CD14-positive monocyte (primary cell): ENCODE data around the gene PDCD2L. TPM values are rescaled to one million over a fixed set of nuclear protein-coding genes. Genes with fewer than 3 reads are reported as not detected.

Experiments used
- DNase-seq, 3 donors: peaks; one replicate each; pipeline ENCODE4 v3.0.0-alpha.2; 2011 to 2022
- H2AFZ ChIP-seq: 2 replicates; pipeline ENCODE4 v1.6.0; 2012; ENCODE audit warnings: mild to moderate bottlenecking, low read depth, low read length, inconsistent platforms; ENCODE audit not compliant: insufficient read depth, poor library complexity, severe bottlenecking
- H3K27ac ChIP-seq, 2 donors: 1 replicate in 1 of 2; 2 replicates in 1 of 2; pipeline ENCODE4 v1.5.1; 2012 to 2013; ENCODE audit warnings: low read length in 2 of 2, control low read depth in 1 of 2, inconsistent platforms in 1 of 2, low read depth in 1 of 2, mild to moderate bottlenecking in 1 of 2
- H3K27me3 ChIP-seq, 2 donors: one replicate each; pipeline versions ENCODE4 v1.6.0 to v1.6.1; 2011 to 2013; ENCODE audit warnings: low read length in 2 of 2; ENCODE audit not compliant: control insufficient read depth in 2 of 2, insufficient read depth in 2 of 2
- H3K36me3 ChIP-seq, 2 donors: replicated peaks in 1 of 2; 1 replicate in 1 of 2; 2 replicates in 1 of 2; pipeline versions ENCODE4 v1.5.1 to v1.6.1; 2012 to 2013; ENCODE audit warnings: low read length in 2 of 2, control low read depth in 1 of 2, inconsistent platforms in 1 of 2, mild to moderate bottlenecking in 1 of 2; ENCODE audit not compliant: insufficient read depth in 2 of 2, control insufficient read depth in 1 of 2
- H3K4me1 ChIP-seq, 2 donors: 1 replicate in 1 of 2; 2 replicates in 1 of 2; pipeline versions ENCODE4 v1.5.1 to v1.6.1; 2012 to 2013; ENCODE audit warnings: low read length in 2 of 2, control low read depth in 1 of 2, inconsistent platforms in 1 of 2, mild to moderate bottlenecking in 1 of 2, moderate library complexity in 1 of 2; ENCODE audit not compliant: insufficient read depth in 2 of 2, control insufficient read depth in 1 of 2
- H3K4me2 ChIP-seq: replicated peaks from 2 replicates; pipeline ENCODE3; 2012; ENCODE audit warnings: low read length, moderate library complexity, mild to moderate bottlenecking; ENCODE audit not compliant: poor library complexity, severe bottlenecking; ENCODE audit errors: extremely low read depth
- H3K4me3 ChIP-seq, 3 experiments: fragments of 200-600 bp in 1 of 3; sonication (generic) in 1 of 3; replicated peaks in 1 of 3; 1 replicate in 2 of 3; 2 replicates in 1 of 3; pipeline ENCODE4 v1.5.1; 2011 to 2013; ENCODE audit warnings: low read length in 3 of 3, mild to moderate bottlenecking in 3 of 3, control low read depth in 2 of 3, low read depth in 2 of 3, inconsistent platforms in 1 of 3, moderate library complexity in 1 of 3
- H3K79me2 ChIP-seq: 2 replicates; pipeline ENCODE4 v1.6.0; 2012; ENCODE audit warnings: mild to moderate bottlenecking, control low read depth, inconsistent platforms, low read length, moderate library complexity; ENCODE audit not compliant: insufficient read depth
- H3K9ac ChIP-seq: 2 replicates; pipeline ENCODE4 v1.6.0; 2017; ENCODE audit warnings: low read length, mild to moderate bottlenecking; ENCODE audit not compliant: insufficient read depth, poor library complexity, severe bottlenecking
- H3K9me3 ChIP-seq, 2 donors: replicated peaks in 1 of 2; 1 replicate in 1 of 2; 2 replicates in 1 of 2; pipeline versions ENCODE4 v1.5.1 to v1.6.1; 2012 to 2013; ENCODE audit warnings: low read length in 2 of 2, control low read depth in 1 of 2; ENCODE audit not compliant: control insufficient read depth in 1 of 2, insufficient read depth in 1 of 2
- H4K20me1 ChIP-seq: 2 replicates; pipeline ENCODE4 v1.6.0; 2012; ENCODE audit warnings: mild to moderate bottlenecking, low read length, control low read depth, moderate library complexity; ENCODE audit not compliant: insufficient read depth
- H3K27ac Mint-ChIP-seq, 7 donors: one replicate each; pipeline ENCODE4 v1.8.0; 2020; ENCODE audit warnings: mild to moderate bottlenecking in 7 of 7, mixed read lengths in 7 of 7, moderate library complexity in 6 of 7, inconsistent platforms in 2 of 7
- H3K27me3 Mint-ChIP-seq, 3 donors: one replicate each; pipeline ENCODE4 v1.8.0; 2021 to 2022; ENCODE audit warnings: low read depth in 3 of 3, mild to moderate bottlenecking in 3 of 3, mixed read lengths in 3 of 3, moderate library complexity in 3 of 3, inconsistent platforms in 1 of 3
- H3K36me3 Mint-ChIP-seq, 2 donors: one replicate each; pipeline ENCODE4 v1.8.0; 2020; ENCODE audit warnings: mixed read lengths in 2 of 2, inconsistent platforms in 1 of 2, mild to moderate bottlenecking in 1 of 2
- H3K4me1 Mint-ChIP-seq: one replicate; pipeline ENCODE4 v1.8.0; 2020; ENCODE audit warnings: mild to moderate bottlenecking, mixed read lengths
- H3K4me3 Mint-ChIP-seq, 2 donors: one replicate each; pipeline ENCODE4 v1.8.0; 2020; ENCODE audit warnings: mild to moderate bottlenecking in 2 of 2, mixed read lengths in 2 of 2, moderate library complexity in 1 of 2
- H3K9me3 Mint-ChIP-seq, 7 donors: one replicate each; pipeline ENCODE4 v1.8.0; 2020 to 2022; ENCODE audit warnings: mixed read lengths in 7 of 7, mild to moderate bottlenecking in 6 of 7, moderate library complexity in 6 of 7, inconsistent platforms in 2 of 7
- WGBS: methylation state at CpG from one replicate; pipeline ENCODE4 v1.1.5; 2013; ENCODE audit warnings: missing lambda C conversion rate; ENCODE audit not compliant: insufficient coverage; 5-methylcytosine and 5-hydroxymethylcytosine counted together
- intact Hi-C, 2 donors: fragments of 100-400 bp; cut with micrococcal nuclease; formaldehyde crosslinking; loops; one replicate each; pipeline versions ENCODE4 v1.15.0 to v1.15.1; 2023
- polyA plus RNA-seq, 3 donors: library from polyadenylated mRNA; depleted of rRNA in 1 of 3; unstranded in 2 of 3; stranded (reverse) in 1 of 3; fragments of 300-500 nt in 2 of 3; fragments of >200 nt in 1 of 3; fragmentation: Illumina TruSeq in 2 of 3; gene quantifications; 1 replicate in 2 of 3; 2 replicates in 1 of 3; pipeline ENCODE4 v1.2.3, GENCODE V29; 2012 to 2021
- TF ChIP-seq, protein P1 (sequence below): fragments of 200-600 bp; IDR thresholded peaks from one replicate; pipeline ENCODE4 v1.8.0; 2022; ENCODE audit warnings: antibody characterized with exemption, mild to moderate bottlenecking

PDCD2L gene
- polyA plus RNA-seq, 3 donors = 3.1 to 5.0 (median 4.9) TPM

DNA sequence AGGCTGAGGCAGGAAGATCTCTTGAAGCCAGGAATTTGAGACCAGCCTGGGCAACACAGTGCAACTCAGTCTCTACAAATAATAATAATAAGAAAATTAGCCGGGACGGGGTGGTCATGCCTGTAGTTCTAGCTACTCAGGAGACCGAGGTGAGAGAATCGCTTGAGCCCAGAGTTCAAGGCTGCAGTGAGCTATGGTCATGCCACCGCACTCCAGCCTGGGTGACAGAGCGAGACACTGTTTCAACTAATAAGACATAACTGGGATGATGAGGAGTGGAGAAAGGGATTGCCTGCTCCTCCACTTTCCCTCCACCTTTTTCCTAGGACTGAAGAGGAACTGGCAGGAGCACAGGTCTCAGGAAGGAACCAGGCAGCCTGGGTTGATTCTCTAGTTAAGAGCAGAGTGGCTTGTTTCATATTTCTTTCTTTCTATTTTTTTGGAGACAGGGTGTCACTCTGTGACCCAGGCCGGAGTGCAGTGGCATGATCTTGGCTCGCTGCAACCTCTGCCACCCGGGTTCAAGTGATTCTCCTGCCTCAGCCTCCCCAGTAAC, 43.8 kb upstream of the PDCD2L start:
- intact Hi-C loops = no loop called here
- Histone ChIP-seq H3K27ac (no peak overlapping the region), H3K36me3 (no peaks in the 10 kb centered on the region), H3K9me3 (no peaks in the 10 kb centered on the region), H3K4me2 (no peak overlapping the region), H3K4me3 (no peak overlapping the region), H3K9ac (no peak overlapping the region), H4K20me1 (no peaks in the 10 kb centered on the region), H3K4me1 (peaks cover 18 to 26% of the 10 kb centered on the region in 2 donors), H3K27me3 (no peaks in the 10 kb centered on the region), H3K79me2 (peaks cover 4% of the 10 kb centered on the region), H2AFZ (no peak overlapping the region)
- Mint-ChIP-seq H3K4me1 (peaks cover 23% of the 10 kb centered on the region), H3K27ac (peak overlapping the region in 4 of 7 donors; percentile 43 to 84 (median 70)), H3K27me3 (peaks cover 0 to 2% (median 2%) of the 10 kb centered on the region in 3 donors), H3K9me3 (no peaks in the 10 kb centered on the region), H3K36me3 (no peaks in the 10 kb centered on the region), H3K4me3 (peak overlapping the region; percentile 84 to 88)
- no peak for DNase-seq
- 100% methylated on average over 3 of the region's 9 CpGs for WGBS
- TF ChIP-seq, protein P1, sequence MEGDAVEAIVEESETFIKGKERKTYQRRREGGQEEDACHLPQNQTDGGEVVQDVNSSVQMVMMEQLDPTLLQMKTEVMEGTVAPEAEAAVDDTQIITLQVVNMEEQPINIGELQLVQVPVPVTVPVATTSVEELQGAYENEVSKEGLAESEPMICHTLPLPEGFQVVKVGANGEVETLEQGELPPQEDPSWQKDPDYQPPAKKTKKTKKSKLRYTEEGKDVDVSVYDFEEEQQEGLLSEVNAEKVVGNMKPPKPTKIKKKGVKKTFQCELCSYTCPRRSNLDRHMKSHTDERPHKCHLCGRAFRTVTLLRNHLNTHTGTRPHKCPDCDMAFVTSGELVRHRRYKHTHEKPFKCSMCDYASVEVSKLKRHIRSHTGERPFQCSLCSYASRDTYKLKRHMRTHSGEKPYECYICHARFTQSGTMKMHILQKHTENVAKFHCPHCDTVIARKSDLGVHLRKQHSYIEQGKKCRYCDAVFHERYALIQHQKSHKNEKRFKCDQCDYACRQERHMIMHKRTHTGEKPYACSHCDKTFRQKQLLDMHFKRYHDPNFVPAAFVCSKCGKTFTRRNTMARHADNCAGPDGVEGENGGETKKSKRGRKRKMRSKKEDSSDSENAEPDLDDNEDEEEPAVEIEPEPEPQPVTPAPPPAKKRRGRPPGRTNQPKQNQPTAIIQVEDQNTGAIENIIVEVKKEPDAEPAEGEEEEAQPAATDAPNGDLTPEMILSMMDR = no peak

DNA sequence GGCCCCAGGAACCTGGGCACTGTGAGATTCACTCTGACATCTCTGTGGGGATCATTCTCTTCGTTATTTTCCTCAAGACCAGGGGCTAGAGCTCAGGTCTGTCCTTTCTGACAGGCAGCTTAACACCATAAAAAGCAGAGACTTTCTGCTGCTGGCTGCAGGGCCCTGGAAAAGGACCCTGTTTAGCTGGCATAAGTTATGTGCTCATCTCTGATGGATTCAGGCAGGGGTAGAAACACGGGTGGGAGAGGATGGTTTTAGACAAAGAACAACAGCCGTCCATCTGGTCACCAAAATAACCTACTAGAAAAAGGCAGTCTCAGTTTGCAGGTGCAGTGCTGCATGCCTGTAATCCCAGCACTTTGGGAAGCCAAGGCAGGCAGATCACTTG, 41.5 kb upstream of the PDCD2L start:
- Mint-ChIP-seq H3K27me3 (peaks cover 0 to 2% (median 2%) of the 10 kb centered on the region in 3 donors), H3K36me3 (peaks cover 5 to 6% of the 10 kb centered on the region in 2 donors), H3K9me3 (no peaks in the 10 kb centered on the region), H3K4me1 (peaks cover 46% of the 10 kb centered on the region), H3K27ac (no peak overlapping the region), H3K4me3 (no peak overlapping the region)
- H2AFZ ChIP-seq = no peak overlapping the region
- intact Hi-C loops = no loop called here
- no peak overlapping the region for H3K4me3 ChIP-seq
- TF ChIP-seq, protein P1 = no peak
- H3K9me3 ChIP-seq = no peaks in the 10 kb centered on the region
- no peak overlapping the region for H3K4me2 ChIP-seq
- peaks cover 40 to 48% of the 10 kb centered on the region in 2 donors for H3K4me1 ChIP-seq
- no peak overlapping the region for H3K27ac ChIP-seq
- no peak overlapping the region for H3K9ac ChIP-seq
- H3K27me3 ChIP-seq = no peaks in the 10 kb centered on the region
- peaks cover 3 to 10% of the 10 kb centered on the region in 2 donors for H3K36me3 ChIP-seq
- no peak for DNase-seq
- 78% methylated on average over 2 of the region's 3 CpGs for WGBS
- peaks cover 17% of the 10 kb centered on the region for H4K20me1 ChIP-seq
- H3K79me2 ChIP-seq = peaks cover 26% of the 10 kb centered on the region
